GM21367 (cell line): ENCODE results near the gene TRAF1.
A peak's percentile ranks its signal among the peaks of the same experiment; 100 is the strongest.

Experiments used
- ATAC-seq: cut with Tn5 transposase; IDR thresholded peaks from one replicate; pipeline ENCODE4 v1.9.1; 2021; ENCODE audit not compliant: unreplicated experiment

TRAF1 gene

GRCh38 chr9:120911295-120911837 is 15.2 kb downstream of the TRAF1 start:
- ATAC-seq = no peak

DNA sequence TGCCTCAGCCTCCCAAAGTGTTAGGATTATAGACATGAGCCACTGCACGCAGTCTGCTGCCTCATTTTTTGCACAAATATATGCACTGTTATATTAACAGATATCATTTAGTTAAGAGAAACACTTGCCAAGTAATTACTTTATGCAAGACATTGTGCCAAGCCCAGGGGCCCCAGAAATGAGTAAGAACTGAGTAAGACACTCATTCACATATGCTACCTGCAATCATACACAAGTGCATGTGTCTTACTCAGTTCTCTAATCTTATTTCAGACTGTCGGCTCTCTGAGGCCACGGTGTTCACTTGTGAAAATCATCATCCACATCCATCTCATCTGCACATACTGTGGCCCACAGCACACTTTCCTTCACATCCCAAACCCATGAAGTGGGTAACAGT is 16.0 kb downstream of the TRAF1 start:
- ATAC-seq = no peak

- ATAC-seq = no peak
Measured at GRCh38 chr9:120909904-120910303, 16.7 kb downstream of the TRAF1 start.

DNA sequence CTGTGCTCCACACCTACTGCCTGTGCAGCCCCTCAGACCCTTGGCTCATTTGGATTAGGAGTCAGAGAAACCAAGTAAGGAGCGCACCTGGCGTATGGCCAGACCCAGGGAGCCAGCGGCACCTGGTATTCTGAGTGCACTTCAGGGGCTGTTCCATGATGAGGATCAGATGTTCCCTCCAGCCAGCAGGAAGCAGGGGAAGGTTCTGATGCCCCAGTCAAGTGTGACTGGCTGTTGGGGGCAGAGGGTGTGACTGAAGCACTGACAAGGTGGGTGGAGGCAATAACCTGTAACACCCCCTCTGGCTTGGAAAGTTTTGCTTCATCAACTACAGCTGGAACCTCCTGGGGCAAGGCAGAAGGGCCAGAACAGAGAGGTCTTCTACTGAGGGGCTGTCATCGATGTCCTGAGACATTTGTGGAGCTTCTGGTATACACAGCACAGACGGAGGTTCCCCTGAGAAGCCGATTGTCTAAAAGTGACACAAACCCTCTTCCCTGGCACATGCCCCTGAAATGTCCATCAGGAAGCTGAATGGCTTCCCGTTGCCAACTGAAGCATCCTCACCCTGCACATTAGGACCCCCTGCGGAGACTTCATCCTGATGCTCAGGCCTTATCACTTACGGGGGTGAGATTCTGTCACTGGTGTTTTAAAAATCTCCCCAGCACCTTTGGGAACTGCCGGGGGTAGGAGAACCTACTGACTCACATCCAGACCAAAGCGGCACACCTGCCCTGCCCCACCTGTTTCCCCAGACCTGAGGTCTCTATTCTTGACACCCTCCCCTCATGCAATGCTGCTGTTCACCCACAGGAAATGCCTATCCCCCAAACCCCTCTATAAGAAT is 21.1 kb downstream of the TRAF1 start:
- ATAC-seq = peak; percentile 24

DNA sequence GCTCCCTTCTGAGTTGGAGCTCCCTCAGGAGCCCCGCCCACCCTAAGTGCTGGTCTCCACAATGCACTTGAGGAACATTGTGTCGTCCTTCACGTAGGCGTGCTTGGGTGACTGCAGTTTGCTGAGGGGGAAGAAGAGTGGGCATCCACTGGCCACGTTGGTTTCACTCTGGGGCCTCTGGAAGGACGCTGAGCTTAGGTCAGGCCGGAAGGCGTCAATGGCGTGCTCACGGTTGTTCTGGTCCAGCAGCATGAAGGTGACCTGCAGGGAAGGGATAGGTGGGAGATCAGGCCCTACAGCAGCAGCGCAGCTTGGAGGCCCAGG is 21.7 kb downstream of the TRAF1 start:
- no peak for ATAC-seq

- ATAC-seq = no peak
Measured at GRCh38 chr9:120904061-120904977, 22.3 kb downstream of the TRAF1 start.

DNA sequence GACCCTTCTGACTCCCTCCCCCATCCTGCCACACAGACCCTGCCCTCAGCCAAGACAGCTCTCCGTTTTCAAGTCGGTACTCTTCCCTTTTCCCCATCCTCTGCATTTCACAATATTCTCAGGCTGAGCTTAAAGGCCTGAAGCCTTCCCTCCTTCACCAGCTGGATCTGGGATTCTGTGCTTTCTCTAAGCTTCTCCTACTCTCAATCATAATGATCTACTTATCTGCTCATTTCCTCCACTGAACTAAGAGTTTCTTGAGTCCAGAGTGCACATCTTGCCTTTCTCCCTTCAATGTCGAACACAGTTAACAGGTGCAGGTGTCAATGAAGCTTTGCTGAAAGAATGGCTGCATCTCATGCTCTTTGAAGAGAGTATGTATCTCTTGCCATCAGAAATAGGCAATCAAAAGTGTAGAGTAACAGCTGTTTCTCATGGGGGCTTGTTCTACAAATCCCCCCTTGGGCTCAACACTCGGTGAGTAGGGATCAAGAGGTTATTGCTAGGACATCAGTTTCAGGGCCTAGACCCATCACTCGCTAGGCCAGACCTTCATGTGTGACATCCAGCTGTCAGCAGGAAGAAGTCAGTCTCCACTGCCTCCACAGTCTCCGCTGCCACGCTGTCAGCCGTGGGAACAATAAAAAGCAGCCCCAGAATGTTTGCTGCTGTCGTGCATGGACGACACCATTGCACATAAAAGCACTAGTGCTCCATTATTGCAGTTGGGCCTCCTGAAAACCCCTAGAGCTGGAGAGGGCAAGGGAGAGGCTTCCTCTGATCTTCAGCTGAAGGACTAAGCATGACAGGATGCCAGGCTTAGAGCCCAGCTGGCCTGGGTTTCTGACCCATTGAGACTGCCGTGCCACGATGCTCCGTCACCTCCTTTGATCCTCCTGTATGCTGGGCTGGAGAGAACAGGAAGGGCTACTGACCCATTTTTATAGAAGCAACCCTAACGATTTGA is 23.7 kb downstream of the TRAF1 start:
- no peak for ATAC-seq

GRCh38 chr9:120901755-120902568 is 24.6 kb downstream of the TRAF1 start:
- ATAC-seq = no peak

DNA sequence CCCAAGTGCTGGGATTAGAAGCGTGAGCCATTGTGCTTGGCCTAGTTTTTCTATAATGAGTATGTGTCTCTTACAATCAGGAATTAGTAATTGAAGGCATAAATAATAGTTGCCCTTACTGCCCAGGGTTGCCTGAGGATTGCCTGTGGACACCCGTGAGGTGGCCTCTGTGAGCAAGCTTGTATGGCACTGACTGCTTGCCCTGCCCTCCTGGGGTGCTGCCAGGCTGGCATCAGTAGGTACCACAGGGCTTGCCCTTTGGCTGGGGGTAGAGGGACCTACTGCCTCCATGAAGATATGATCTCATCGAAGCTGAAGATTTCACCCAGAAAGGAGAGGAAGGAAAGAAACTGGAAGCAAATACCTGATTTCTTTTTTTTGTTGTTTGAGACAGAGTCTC is 25.8 kb downstream of the TRAF1 start:
- ATAC-seq = no peak

GRCh38 chr9:120899490-120900068 is 27.0 kb downstream of the TRAF1 start:
- ATAC-seq = no peak

GRCh38 chr9:120898396-120898795 is 28.2 kb downstream of the TRAF1 start:
- no peak for ATAC-seq

GRCh38 chr9:120895951-120896350 is 30.6 kb downstream of the TRAF1 start:
- ATAC-seq = no peak

DNA sequence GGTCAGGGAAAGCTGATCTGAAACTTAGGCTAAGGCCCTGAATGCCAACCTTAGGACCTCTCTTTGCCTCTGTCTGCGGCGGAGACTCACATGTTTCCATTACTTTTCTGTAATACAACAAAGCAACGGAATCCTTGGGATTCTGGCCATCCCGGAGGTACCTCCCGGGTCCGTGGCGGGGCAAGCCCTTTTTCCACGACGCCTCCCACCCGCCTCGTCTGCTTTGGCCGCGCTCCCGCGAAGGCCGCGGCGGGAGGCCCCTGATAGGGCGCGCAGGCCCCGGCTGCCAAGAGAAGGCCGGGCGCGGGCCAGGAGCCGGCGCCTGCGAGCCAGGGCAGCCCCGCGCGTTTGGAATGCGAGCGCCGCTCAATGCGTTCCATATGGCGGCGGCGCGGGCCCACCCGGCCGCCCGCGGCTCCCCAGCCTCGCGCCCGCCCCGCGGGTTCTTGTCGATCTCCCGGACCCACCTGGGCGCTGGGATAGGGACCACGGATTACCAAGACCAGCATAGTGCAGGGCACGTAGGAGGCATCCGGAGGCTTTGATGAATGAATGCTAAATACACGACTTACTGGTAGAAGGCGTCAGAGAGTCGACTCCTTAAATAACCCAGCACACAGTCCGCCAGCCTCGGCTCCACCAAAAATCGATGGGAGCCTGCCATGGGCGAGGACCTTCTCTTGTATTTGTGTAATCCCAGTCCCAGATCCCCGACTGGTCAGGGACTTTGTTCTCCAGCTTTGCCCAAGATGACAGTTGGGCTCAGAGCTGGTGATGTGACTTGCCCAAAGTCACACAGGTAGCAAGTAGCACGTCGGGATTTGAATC is 32.1 kb downstream of the TRAF1 start:
- ATAC-seq = no peak

DNA sequence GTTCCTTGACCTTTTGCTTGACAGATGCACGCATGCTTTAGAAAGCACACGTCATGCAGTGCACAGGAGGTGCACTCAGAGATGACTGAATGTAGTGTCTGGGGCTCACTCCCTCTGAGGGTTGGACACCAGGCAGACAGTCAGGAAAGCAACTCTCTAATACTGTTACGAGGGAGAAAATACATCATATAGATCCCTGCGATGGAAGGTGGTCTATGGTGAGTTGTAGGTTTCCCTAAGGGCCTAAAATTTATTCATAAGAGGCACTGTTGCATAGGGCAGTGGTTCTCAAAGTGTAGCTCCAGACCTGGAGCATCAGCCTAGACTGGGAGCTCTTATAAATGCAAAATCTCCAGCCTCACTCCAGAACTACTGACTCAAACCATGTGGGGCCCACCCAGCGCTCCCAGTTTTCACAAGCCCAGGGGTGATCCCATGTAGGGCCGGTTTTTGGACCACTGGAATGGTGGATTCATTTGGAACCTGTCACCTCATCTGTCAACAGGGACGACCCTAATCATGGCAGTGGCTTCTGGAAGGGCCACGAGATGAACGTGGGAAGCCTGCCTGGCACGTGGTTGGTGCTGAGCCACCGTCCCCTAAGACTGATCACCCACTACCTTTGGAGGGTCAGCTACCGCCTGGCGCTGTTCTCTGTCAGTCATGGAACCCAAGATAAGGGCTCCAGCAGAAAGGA is 32.8 kb downstream of the TRAF1 start:
- no peak for ATAC-seq

GRCh38 chr9:120892748-120893610 is 33.6 kb downstream of the TRAF1 start:
- peak; percentile 52 for ATAC-seq

DNA sequence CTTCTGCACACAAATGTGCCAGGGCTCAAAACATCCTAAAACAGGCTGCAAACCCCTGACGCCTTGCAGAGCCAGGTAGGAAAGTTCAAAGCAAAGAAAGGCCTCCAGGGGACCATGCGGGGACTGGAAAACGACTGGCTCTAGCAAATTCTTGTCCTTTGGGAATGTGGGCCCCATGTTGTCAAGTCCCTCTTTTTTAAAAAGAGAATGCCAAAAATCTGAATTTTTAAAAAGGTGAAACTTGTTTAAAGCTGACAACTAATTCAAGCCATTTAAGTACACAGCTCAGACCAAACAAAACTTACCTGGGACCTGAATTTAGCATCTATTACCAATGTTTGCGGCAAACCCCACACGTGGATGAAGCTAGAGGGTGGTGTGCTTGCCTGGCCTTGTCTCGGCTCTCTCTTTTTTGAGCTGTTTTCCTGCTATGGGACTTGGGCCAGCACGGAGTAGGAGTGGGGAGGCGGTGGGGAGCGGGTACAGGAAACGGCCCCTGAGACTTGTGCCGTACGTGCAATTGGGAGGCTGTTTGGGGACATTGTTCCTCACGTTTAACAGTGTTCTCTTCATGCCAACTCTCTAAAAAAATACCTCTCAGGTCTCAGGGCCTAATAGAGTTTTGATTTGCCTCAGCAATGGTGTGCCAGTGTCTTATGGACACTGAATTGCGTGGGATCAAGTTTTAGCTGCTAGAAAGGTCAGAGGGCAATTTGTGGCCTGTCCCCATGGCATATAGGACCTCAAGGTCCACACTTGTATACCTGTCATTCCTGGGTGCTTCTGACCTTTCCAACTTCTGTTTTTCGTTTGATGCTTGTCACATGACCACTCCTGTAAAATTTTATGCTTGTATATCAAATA is 34.5 kb downstream of the TRAF1 start:
- peak; percentile 20 for ATAC-seq
